ENCODE data around the gene TET2. TPM values are rescaled to one million over a fixed set of nuclear protein-coding genes. Genes with fewer than 3 reads are reported as not detected.

The TET2 gene
- polyA plus RNA-seq, 6 donors from 2014 or later: 8.2 to 34.5 (median 27.7) TPM

- ATAC-seq (ENCODE audit: low read depth in 2 of 2) (no peak), DNase-seq (no peak)
- Mint-ChIP-seq H3K4me3 (no peak overlapping the region), H3K27ac (no peak overlapping the region), H3K36me3 (peaks cover 12 to 13% of the 10 kb centered on the region in 2 donors), H3K9me3 (peaks cover 8 to 62% (median 26%) of the 10 kb centered on the region in 7 donors), H3K27me3 (no peaks in the 10 kb centered on the region), H3K4me1 (peaks cover 3 to 7% (median 5%) of the 10 kb centered on the region in 3 donors)
These were observed 158.6 kb downstream of the TET2 start for GRCh38 chr4:105305019-105305836.

DNA sequence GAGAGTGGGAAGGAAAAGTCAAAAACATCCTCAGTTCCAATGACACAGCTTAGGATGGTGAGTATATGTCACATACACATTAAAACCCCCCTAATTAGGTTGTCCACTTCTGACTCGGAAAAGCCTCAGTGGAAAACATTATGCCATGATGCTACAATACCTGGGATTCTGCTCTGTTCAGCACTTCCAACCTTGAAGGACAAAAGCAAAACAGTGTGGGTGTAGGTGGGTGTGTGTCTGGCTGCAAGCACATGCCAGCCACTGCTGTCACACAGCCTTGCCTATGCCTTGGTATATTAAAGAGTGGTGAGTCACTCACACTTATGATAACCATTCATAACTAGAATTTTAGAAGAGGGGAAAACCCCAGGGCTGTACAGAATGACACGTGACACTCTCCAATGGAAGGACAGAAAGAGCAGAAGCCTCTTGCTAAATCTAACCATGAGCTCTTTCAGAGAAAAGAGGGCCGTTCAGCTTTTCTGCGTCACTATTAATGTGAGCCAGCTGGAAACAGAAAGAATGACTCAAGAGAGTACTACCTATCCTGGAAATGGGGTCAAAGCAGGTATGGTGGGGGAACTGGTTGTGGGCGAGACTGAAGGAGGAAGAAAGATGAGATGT, 159.6 kb downstream of the TET2 start:
- Mint-ChIP-seq H3K4me1 (peaks cover 3 to 7% (median 5%) of the 10 kb centered on the region in 3 donors), H3K27me3 (no peaks in the 10 kb centered on the region), H3K36me3 (peaks cover 12 to 13% of the 10 kb centered on the region in 2 donors), H3K9me3 (peaks cover 8 to 58% (median 22%) of the 10 kb centered on the region in 7 donors), H3K27ac (no peak overlapping the region), H3K4me3 (peak overlapping the region in 1 of 8 donors; percentile 30)
- peak; percentile 47 to 86 for ATAC-seq (ENCODE audit: low read depth in 2 of 2)
- DNase-seq: no peak

- Mint-ChIP-seq H3K27me3 (no peaks in the 10 kb centered on the region), H3K4me1 (peaks cover 3 to 7% (median 5%) of the 10 kb centered on the region in 3 donors), H3K27ac (no peak overlapping the region), H3K36me3 (peaks cover 12% of the 10 kb centered on the region in 2 donors), H3K9me3 (peaks cover 8 to 58% (median 24%) of the 10 kb centered on the region in 7 donors), H3K4me3 (peak overlapping the region in 1 of 8 donors; percentile 15)
- no peak for DNase-seq
- ATAC-seq (ENCODE audit: low read depth in 2 of 2): no peak
These were observed 160.1 kb downstream of the TET2 start for GRCh38 chr4:105306820-105307219.

DNA sequence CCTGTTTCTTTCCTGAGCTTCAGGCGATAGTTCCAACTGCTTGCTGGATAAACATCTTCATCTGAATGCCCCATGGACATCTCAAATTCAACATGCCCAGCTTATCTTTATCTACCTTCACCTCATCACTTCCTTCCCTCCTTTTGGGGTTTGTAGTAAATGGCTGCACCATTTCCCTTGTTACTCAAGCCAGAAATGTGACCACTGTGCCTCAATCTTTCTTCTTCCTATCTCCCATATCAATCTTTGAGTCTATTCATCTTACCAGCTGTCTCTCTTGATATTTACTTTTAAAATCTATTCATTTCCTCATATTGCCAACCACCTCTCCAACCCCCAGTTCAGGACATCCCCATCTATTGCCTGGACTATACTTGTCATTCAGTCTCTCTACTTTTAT, 171.8 kb downstream of the TET2 start:
- peaks cover 0 to 8% of the 10 kb centered on the region in 2 donors for H3K36me3 Mint-ChIP-seq
- H3K27ac Mint-ChIP-seq: no peak overlapping the region
- peaks cover 2 to 19% (median 7%) of the 10 kb centered on the region in 7 donors for H3K9me3 Mint-ChIP-seq
- no peaks in the 10 kb centered on the region for H3K27me3 Mint-ChIP-seq
- no peaks in the 10 kb centered on the region for H3K4me1 Mint-ChIP-seq
- DNase-seq (no peak), ATAC-seq (ENCODE audit: low read depth in 2 of 2) (no peak)
- no peak overlapping the region for H3K4me3 Mint-ChIP-seq

- Mint-ChIP-seq H3K27ac (no peak overlapping the region), H3K4me1 (no peaks in the 10 kb centered on the region), H3K36me3 (no peaks in the 10 kb centered on the region), H3K27me3 (no peaks in the 10 kb centered on the region), H3K9me3 (peaks cover 0 to 6% (median 0%) of the 10 kb centered on the region in 7 donors), H3K4me3 (no peak overlapping the region)
- ATAC-seq (ENCODE audit: low read depth in 2 of 2) (no peak), DNase-seq (no peak)
These were observed 180.5 kb downstream of the TET2 start for GRCh38 chr4:105327222-105327621.

GRCh38 chr4:105327956-105328355, 181.3 kb downstream of the TET2 start:
- DNase-seq (no peak), ATAC-seq (ENCODE audit: low read depth in 2 of 2) (no peak)
- Mint-ChIP-seq H3K27me3 (no peaks in the 10 kb centered on the region), H3K36me3 (no peaks in the 10 kb centered on the region), H3K4me3 (no peak overlapping the region), H3K4me1 (no peaks in the 10 kb centered on the region), H3K27ac (no peak overlapping the region), H3K9me3 (peaks cover 0 to 6% (median 0%) of the 10 kb centered on the region in 7 donors)

DNA sequence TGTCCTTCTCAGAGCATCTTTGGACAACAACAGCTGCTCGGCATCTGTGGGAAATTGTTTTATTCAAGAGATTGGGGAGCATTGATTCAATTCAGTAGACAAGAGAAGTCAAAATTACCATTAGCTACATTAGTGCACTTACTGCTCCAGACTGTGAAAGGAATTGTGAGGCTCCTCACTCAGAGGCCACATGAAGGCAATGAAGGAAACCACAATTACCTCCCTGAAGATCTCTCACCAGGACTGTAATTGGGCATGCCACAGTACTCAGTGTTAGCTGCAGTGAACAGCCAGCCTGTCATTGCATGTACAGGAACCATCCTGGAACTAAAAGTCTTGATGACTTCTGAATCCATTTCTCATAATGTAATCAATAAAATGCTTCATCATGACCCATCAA, 182.4 kb downstream of the TET2 start:
- no peaks in the 10 kb centered on the region for H3K4me1 Mint-ChIP-seq
- no peak for DNase-seq

More for the DNA sequence above, 182.4 kb downstream of the TET2 start:
- Mint-ChIP-seq H3K27ac (peak overlapping the region in 1 of 6 donors; percentile 2), H3K4me3 (no peak overlapping the region), H3K36me3 (no peaks in the 10 kb centered on the region), H3K27me3 (no peaks in the 10 kb centered on the region), H3K9me3 (peaks cover 0 to 4% (median 0%) of the 10 kb centered on the region in 7 donors)
- no peak for ATAC-seq (ENCODE audit: low read depth in 2 of 2)

Data from naive B cell (primary cell).